Effector memory CD4-positive, alpha-beta T cell (primary cell): ENCODE measurements around the gene MXD1.
"Not testable (repeated sequence)": the region's sequence is repeated elsewhere in the genome, so short reads cannot be mapped to it uniquely, and the experiment has no call there.

Experiments
- DNase-seq, 3 donors: peaks; one replicate each; pipeline ENCODE4 v3.0.0-alpha.2; 2020
- H3K27ac ChIP-seq: 2 replicates; pipeline ENCODE4 v1.7.0; 2013; ENCODE audit warnings: mild to moderate bottlenecking, low read length, moderate library complexity; ENCODE audit not compliant: insufficient read depth, poor library complexity, severe bottlenecking
- H3K27me3 ChIP-seq: replicated peaks from 2 replicates; pipeline ENCODE4 v1.7.0; 2013; ENCODE audit warnings: mild to moderate bottlenecking, low read length; ENCODE audit not compliant: insufficient read depth, control insufficient read depth, poor library complexity, severe bottlenecking
- H3K36me3 ChIP-seq: 2 replicates; pipeline ENCODE4 v1.7.0; 2013; ENCODE audit warnings: mild to moderate bottlenecking, low read length, moderate library complexity; ENCODE audit not compliant: control insufficient read depth, insufficient read depth
- H3K4me1 ChIP-seq: 2 replicates; pipeline ENCODE4 v1.7.0; 2013; ENCODE audit warnings: low read length, mild to moderate bottlenecking; ENCODE audit not compliant: control insufficient read depth, insufficient read depth, poor library complexity, severe bottlenecking
- H3K4me3 ChIP-seq: 2 replicates; pipeline ENCODE4 v1.7.0; 2013; ENCODE audit warnings: low read length, low read depth, mild to moderate bottlenecking; ENCODE audit not compliant: insufficient read depth, poor library complexity, severe bottlenecking
- H3K9me3 ChIP-seq: 2 replicates; pipeline ENCODE4 v1.7.0; 2013; ENCODE audit warnings: mild to moderate bottlenecking, low read length, moderate library complexity; ENCODE audit not compliant: control insufficient read depth

The MXD1 gene

GRCh38 chr2:69950671-69951070 is 35.8 kb downstream of the MXD1 start:
- not testable (repeated sequence) for H3K27me3 ChIP-seq, H3K9me3 ChIP-seq, H3K27ac ChIP-seq, H3K36me3 ChIP-seq, H3K4me3 ChIP-seq, DNase-seq
- peaks cover 15% of the 10 kb centered on the region for H3K4me1 ChIP-seq

- Histone ChIP-seq H3K9me3 (no peaks in the 10 kb centered on the region), H3K27ac (no peak overlapping the region), H3K36me3 (no peaks in the 10 kb centered on the region), H3K27me3 (no peaks in the 10 kb centered on the region), H3K4me3 (no peak overlapping the region), H3K4me1 (no peaks in the 10 kb centered on the region)
- DNase-seq, result no peak
These were observed 37.6 kb downstream of the MXD1 start for GRCh38 chr2:69952336-69953115.

GRCh38 chr2:69954084-69954483 is 39.2 kb downstream of the MXD1 start:
- no peak overlapping the region for H3K4me3 ChIP-seq
- no peaks in the 10 kb centered on the region for H3K9me3 ChIP-seq
- H3K36me3 ChIP-seq, result no peaks in the 10 kb centered on the region
- no peaks in the 10 kb centered on the region for H3K27me3 ChIP-seq
- H3K4me1 ChIP-seq, result no peaks in the 10 kb centered on the region
- no peak for DNase-seq
- no peak overlapping the region for H3K27ac ChIP-seq

- DNase-seq, result no peak
- Histone ChIP-seq H3K4me1 (no peaks in the 10 kb centered on the region), H3K9me3 (no peaks in the 10 kb centered on the region), H3K27ac (no peak overlapping the region), H3K27me3 (no peaks in the 10 kb centered on the region), H3K36me3 (no peaks in the 10 kb centered on the region), H3K4me3 (no peak overlapping the region)
These were observed 40.1 kb downstream of the MXD1 start for GRCh38 chr2:69955029-69955428.

GRCh38 chr2:69956475-69956979 is 41.6 kb downstream of the MXD1 start:
- Histone ChIP-seq H3K36me3 (no peaks in the 10 kb centered on the region), H3K27me3 (no peaks in the 10 kb centered on the region), H3K4me1 (no peaks in the 10 kb centered on the region), H3K27ac (no peak overlapping the region), H3K9me3 (no peaks in the 10 kb centered on the region), H3K4me3 (no peak overlapping the region)
- no peak for DNase-seq

GRCh38 chr2:69957965-69958364 is 43.1 kb downstream of the MXD1 start:
- Histone ChIP-seq H3K4me1 (no peaks in the 10 kb centered on the region), H3K27ac (no peak overlapping the region), H3K27me3 (no peaks in the 10 kb centered on the region), H3K4me3 (no peak overlapping the region), H3K36me3 (no peaks in the 10 kb centered on the region), H3K9me3 (no peaks in the 10 kb centered on the region)
- DNase-seq, result no peak

- Histone ChIP-seq H3K4me1 (no peaks in the 10 kb centered on the region), H3K36me3 (no peaks in the 10 kb centered on the region), H3K9me3 (no peaks in the 10 kb centered on the region), H3K4me3 (no peak overlapping the region), H3K27me3 (no peaks in the 10 kb centered on the region), H3K27ac (no peak overlapping the region)
- DNase-seq, result no peak
These were observed 43.6 kb downstream of the MXD1 start for GRCh38 chr2:69958480-69958879.

GRCh38 chr2:69959425-69959824 is 44.5 kb downstream of the MXD1 start:
- no peak overlapping the region for H3K4me3 ChIP-seq
- H3K36me3 ChIP-seq, result no peaks in the 10 kb centered on the region
- no peaks in the 10 kb centered on the region for H3K4me1 ChIP-seq
- no peak for DNase-seq
- no peaks in the 10 kb centered on the region for H3K9me3 ChIP-seq
- no peaks in the 10 kb centered on the region for H3K27me3 ChIP-seq
- H3K27ac ChIP-seq, result no peak overlapping the region

GRCh38 chr2:69960821-69961220 is 45.9 kb downstream of the MXD1 start:
- H3K27ac ChIP-seq, result no peak overlapping the region
- no peaks in the 10 kb centered on the region for H3K27me3 ChIP-seq

GRCh38 chr2:69961496-69961895 is 46.6 kb downstream of the MXD1 start, which contains the start of gene ASPRV1:
Gene ASPRV1, minus strand, starts transcription at chr2:69961631. Its CDS starts 195 bp downstream, at chr2:69961436.
- Histone ChIP-seq H3K4me3 (no peak within 1 kb of the TSS), H3K36me3 (no peaks in the 10 kb centered on the region), H3K4me1 (no peaks in the 10 kb centered on the region), H3K9me3 (no peaks in the 10 kb centered on the region), H3K27ac (no peak within 1 kb of the TSS), H3K27me3 (no peaks in the 10 kb centered on the region)
- no peak for DNase-seq

More at GRCh38 chr2:69960821-69961220, 45.9 kb downstream of the MXD1 start:
- Histone ChIP-seq H3K36me3 (no peaks in the 10 kb centered on the region), H3K9me3 (no peaks in the 10 kb centered on the region), H3K4me3 (no peak overlapping the region), H3K4me1 (no peaks in the 10 kb centered on the region)
- no peak for DNase-seq
